Metanephros (tissue), 1 donor: ENCODE measurements around the gene HECA. TPM values are rescaled to one million over a fixed set of nuclear protein-coding genes. Genes with fewer than 3 reads are reported as not detected.

ENCODE experiments used
- total RNA-seq: library from RNA; depleted of rRNA; stranded (reverse); fragments of >200 nt; gene quantifications from one replicate; pipeline ENCODE4 v1.2.3, GENCODE V29; 2014

Gene HECA, protein sequence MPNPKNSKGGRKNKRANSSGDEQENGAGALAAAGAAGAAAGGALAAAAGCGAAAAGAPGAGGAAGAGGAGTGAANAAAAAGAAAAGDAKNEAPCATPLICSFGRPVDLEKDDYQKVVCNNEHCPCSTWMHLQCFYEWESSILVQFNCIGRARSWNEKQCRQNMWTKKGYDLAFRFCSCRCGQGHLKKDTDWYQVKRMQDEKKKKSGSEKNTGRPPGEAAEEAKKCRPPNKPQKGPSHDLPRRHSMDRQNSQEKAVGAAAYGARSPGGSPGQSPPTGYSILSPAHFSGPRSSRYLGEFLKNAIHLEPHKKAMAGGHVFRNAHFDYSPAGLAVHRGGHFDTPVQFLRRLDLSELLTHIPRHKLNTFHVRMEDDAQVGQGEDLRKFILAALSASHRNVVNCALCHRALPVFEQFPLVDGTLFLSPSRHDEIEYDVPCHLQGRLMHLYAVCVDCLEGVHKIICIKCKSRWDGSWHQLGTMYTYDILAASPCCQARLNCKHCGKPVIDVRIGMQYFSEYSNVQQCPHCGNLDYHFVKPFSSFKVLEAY
- 24.8 TPM for total RNA-seq

DNA sequence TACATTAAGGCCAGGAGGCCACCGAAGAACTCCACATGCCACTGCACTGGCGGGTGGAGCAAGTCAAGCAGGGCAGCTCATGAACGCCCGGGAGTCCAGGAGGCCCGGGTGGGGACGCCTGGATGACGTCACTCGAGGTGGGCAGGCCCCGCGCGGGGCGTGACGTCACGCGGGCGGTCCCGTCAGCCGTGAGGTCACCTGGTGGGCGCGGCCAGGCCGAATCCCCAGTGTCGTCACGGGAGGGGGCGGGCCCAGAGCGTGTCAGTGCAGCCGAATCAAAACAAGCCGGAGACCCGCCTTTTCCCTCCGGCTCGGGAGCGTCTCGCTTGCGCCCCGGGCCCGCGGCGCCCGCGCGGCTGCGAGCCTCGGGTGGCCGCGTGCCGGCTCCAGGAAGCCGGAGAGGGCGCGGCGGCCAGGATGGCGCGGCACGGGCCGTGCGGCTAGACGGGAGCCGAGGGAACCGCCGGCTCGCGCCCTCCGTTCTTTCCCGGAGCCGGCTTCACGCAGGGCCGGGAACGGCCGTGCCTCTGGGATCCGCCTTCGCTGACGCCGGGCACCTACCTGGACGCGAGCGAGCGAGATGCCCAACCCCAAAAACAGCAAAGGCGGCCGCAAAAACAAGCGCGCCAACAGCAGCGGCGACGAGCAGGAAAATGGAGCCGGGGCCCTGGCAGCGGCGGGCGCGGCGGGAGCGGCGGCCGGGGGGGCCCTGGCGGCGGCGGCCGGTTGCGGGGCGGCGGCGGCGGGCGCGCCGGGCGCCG lies at the start of gene HECA:
Gene HECA, plus strand, starts transcription at position 264 of the 761 bp plus-strand sequence. Its CDS starts 317 bp downstream, at position 581.

Other genes with a start within 250 kb of the HECA start
- 66.9 TPM for gene REPS1, start 146.8 kb upstream of the HECA start, total RNA-seq
- 19.1 TPM for gene ABRACL, start 106.3 kb upstream of the HECA start, total RNA-seq
- gene TXLNB, start 156.9 kb downstream of the HECA start, total RNA-seq = 24.2 TPM
- 218 TPM for gene CITED2, start 239.6 kb downstream of the HECA start, total RNA-seq